HG02571 (cell line): Measurements from ENCODE around the gene TMTC3.
"Not testable (repeated sequence)": the region's sequence is repeated elsewhere in the genome, so short reads cannot be mapped to it uniquely, and the experiment has no call there.

Experiments
- ATAC-seq: cut with Tn5 transposase; IDR thresholded peaks from one replicate; pipeline ENCODE4 v1.9.1; 2021; ENCODE audit warnings: mild to moderate bottlenecking, moderate library complexity; ENCODE audit not compliant: unreplicated experiment

The TMTC3 gene

DNA sequence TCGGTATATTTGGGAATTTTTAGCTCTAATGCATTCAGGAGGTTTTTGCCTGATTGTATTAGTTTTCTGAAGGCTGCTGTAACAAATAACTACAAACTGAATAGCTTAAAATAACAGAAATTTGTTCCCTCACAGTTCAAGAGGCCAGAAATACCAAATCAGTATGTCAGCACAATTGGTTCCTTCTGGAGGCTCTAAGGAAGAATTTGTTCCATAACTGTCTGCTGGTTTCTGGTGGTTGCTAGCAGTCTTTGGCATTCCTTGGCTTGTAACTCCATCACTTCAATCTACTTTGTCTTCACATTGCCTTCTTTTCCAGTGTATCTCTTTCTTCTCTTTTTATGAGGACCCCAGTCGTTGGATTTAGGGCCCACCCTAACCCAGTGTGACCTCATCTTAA is 21.3 kb downstream of the TMTC3 start:
- no peak for ATAC-seq

GRCh38 chr12:88166179-88166578 is 24.1 kb downstream of the TMTC3 start:
- no peak for ATAC-seq

DNA sequence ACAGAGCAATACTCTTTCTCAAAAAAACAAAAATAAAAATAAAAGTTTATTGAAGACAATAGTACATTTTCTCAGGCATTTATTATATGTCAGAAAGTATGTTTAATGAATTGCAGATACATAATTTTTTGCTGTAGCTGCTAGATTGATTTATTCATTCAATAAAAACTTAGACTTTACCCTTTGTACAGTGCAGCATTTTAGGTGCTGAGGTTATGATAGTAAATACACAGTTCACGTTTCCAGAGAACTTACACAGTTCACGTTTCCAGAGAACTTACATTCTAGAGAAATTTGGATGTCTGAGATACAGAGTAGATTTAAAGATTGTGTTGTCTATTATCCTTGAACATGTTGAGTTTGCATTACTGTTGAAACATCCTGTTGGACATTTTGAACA is 25.3 kb downstream of the TMTC3 start:
- ATAC-seq = no peak

DNA sequence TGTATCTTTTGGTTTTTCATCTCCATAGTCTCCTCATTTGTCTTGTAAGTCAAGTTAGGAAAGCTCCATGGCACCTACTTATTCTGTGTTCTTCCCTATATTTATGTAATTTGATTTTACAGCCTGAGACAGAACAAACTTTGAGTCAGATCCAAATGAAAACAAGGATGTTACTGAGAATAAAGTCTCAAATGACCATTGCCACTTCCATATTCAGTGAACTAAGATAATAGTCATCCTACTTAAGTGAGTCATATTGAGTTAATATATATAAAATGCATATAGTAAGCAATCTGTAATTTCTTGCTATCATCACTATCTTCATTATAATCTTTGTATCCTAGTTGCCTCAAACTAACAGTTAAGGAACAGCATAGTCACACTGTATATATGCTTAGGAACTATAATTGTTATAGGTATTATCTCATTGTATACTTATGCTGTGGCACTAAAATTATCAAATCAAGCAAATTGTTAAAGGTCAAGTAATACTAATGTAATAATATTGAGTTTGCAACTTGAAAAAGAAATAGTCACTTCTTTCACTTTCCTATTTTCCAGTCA is 30.8 kb downstream of the TMTC3 start:
- ATAC-seq = no peak

DNA sequence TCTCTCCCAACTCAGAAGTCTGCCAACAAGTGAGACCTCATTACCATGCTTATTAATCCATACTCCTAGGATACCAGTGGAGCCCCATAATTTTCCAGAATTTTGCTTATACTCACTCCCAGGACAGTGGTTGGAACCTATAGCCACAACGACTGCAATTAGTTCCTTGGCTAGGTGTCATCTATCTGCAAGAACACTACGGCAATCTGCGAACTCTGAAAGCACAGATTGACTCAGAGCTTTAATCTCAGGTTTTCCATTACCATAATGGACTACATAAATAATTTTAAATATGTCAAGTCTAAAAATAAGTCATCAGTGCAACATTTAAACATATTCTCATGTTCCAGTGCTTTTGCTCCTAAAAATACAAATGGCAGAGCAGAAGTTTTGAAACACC is 33.4 kb downstream of the TMTC3 start:
- ATAC-seq = no peak

DNA sequence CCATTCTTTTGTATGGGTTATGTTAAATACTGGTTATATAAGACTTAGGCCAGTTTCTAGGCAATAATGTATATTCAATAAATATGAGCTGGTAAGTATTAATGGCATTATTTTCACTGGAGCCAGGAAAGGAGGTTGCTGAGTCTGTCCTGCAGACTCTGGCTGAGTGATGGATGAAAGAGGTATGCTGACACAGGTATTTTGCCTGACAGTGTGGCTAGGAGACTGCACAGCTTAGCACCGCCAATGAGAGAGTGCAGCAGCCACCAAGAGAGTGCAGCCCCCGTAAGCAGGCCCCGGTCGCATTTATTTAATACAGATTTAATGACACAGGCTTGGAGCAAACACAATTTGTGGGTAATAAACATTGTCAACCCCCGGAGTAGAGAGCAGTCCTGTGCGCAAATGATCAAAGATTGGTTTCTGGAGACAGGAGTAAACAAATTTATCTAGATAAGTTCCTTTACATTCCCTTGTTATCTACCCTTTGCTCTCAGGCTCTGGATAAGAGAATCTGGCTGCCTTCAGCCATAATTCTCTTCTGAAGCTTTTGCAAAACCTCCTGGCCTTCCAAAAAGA is 37.4 kb downstream of the TMTC3 start:
- no peak for ATAC-seq

DNA sequence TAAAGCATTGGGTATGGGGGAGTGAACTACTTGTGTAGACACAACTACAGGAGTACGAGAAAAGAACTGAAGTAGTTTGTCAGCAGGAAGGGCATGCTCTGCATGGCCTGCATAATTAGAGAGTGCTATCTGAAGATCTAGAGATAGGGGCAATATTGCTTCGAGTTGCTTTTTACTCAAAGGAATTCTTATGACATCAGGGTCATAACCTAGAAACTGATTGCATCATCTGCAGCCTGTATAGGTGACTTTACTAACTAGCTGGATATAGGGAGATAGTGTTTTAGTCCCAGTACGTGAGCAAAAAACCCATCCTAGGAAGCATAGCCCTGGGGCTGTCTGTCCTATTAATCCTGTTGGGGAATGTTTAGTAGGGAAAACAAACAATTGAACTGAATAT is 39.8 kb downstream of the TMTC3 start:
- ATAC-seq = no peak

GRCh38 chr12:88182416-88182815 is 40.3 kb downstream of the TMTC3 start:
- ATAC-seq = no peak

DNA sequence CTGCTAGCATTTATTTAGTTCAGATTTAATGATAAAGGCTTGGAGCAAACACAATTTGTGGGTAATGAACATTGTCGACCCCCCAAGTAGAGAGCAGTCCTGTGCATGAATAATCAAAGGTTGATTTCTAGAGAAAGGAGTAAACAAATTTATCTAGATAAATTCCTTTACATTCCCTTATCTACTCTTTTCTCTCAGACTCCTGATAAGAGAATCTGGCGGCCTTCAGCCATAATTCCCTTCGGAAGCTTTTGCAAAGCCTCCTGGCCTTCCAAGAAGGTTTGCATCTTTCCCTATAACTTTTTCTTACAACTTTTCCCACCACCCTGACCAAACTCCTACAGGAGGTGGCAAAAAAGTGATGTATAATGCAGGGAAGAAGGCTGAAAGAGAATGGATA is 42.1 kb downstream of the TMTC3 start:
- no peak for ATAC-seq

GRCh38 chr12:88185279-88185678 is 43.2 kb downstream of the TMTC3 start:
- ATAC-seq = no peak

DNA sequence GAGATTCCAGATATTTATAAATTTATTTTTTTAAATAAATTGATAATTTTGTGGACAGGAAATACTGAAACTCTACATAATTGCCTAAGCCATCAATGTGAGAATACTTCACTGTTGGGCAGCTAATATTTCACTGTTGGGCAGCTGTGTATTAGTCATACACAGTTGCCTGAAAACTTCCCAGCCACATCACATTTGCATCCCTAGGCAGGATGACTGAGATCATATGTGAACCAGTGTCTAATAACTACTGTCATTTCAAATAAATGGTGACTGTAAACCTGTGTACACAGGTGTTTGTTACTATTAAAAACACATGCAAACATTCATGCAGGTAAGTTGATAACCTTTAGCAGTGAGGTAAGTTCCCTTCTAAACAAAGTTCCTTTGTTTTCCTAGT is 43.9 kb downstream of the TMTC3 start:
- ATAC-seq = peak; percentile 85

DNA sequence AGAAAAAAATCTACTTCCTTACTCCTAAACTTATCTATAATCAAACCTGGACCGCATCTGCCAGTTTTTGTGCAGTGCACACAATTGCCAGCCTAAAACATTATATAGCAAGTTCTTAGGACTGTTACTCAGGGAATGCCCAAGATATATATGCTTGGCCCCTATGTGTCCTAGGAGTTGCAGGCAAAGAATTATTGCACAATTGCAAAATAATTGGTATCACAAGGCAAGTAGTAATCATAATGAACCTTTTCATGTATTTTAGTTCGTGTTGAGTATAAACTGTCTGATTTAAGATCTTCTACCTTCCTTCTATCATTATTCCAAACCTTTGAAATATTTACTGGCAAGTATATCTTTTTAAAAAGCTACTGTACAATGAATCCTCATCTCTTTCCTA is 45.5 kb downstream of the TMTC3 start:
- no peak for ATAC-seq

DNA sequence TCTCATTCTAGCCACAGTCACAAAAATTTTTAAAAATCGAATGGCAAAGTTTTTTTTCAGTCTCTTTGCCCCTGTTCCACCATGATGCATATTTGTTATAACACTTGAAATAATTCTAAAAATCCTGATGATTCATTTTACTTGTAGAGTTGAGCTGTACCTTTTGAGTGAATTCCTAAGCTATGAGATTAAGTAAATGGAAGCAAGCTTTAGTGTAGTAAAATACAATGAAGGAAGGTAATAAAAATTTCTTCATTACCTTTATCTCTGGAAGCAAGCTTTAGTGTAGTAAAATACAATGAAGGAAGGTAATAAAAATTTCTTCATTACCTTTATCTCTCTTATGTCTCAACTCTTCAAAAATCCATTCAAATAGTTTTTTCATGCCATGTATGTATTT is 46.1 kb downstream of the TMTC3 start:
- ATAC-seq = no peak

GRCh38 chr12:88192426-88192825 is 50.3 kb downstream of the TMTC3 start:
- ATAC-seq = no peak

- no peak for ATAC-seq
These were observed 52.8 kb downstream of the TMTC3 start for GRCh38 chr12:88194868-88195267.

GRCh38 chr12:88200029-88200428 is 57.9 kb downstream of the TMTC3 start:
- no peak for ATAC-seq

DNA sequence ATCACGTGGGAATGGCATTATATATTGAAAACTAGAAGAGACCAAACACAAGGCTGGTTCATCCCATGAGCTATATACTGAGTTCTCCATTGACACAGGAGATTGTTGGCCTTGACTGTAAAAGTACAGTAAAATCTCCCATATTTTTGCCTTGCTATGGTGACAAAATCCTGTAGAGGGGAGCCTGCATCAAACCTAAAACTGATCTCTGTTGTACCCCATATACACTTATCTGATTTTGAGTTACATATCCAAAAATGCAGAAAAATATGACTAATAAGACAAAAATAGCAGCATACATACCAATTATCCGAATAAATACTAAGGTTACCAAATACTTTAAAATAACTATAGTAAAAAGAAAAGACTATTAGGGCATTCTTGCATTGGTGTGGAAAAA is 60.4 kb downstream of the TMTC3 start:
- no peak for ATAC-seq

GRCh38 chr12:88206601-88207000 is 64.5 kb downstream of the TMTC3 start:
- ATAC-seq = no peak

- no peak for ATAC-seq
These were observed 66.0 kb downstream of the TMTC3 start for GRCh38 chr12:88207921-88208620.

GRCh38 chr12:88208661-88209060 is 66.6 kb downstream of the TMTC3 start:
- no peak for ATAC-seq

DNA sequence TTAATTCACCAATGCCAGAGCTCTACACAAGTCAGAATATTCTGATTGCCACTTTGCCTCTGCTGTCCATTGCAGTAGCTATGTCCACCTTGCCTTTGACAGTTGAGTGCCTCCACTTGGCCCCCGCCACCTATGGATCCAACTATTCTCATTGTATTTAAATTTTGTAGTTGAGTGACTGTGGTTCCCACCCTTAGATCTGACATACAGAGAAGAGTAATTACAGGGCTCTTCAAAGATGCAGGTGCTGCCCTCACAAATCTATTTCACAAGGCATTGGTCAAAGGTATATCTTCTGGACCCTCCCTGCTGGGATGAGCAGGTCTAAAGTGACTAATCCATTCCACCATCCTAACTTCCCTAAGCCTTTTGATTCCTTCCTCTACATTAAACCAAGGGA is 68.2 kb downstream of the TMTC3 start:
- not testable (repeated sequence) for ATAC-seq

DNA sequence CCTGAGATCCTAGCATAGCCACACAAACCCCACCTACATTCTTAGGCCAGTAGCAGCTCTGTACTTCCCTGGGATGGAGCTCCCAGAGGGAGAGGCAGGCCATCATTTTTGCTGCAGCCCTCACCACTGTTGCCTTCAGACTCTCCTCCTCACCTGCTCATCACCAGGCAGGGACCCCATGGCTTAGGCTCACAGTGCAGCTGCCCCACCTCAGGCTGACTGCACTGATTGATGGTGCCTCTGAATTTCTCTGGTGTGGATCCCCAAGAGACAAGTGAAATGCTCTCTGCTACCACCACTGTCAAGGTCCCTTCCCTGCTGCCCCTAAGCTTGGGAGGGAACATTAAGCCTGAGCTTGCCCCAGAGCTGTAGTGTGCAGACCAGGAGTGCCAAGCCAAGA is 76.2 kb downstream of the TMTC3 start:
- no peak for ATAC-seq

- no peak for ATAC-seq
These were observed 77.8 kb downstream of the TMTC3 start for GRCh38 chr12:88219861-88220260.
